Endothelial cell (in vitro differentiated cells): ENCODE results near the gene DERA. TPM values are rescaled to one million over a fixed set of nuclear protein-coding genes. Genes with fewer than 3 reads are reported as not detected.
"Not testable (repeated sequence)": the region's sequence is repeated elsewhere in the genome, so short reads cannot be mapped to it uniquely, and the experiment has no call there.

Experiments used
- DNase-seq: peaks from one replicate; pipeline ENCODE4 v3.0.0; 2021; ENCODE audit warnings: low spot score
- H3K27ac Mint-ChIP-seq: one replicate; pipeline ENCODE4 v1.8.0; 2021; ENCODE audit warnings: mixed read lengths, inconsistent platforms; ENCODE audit not compliant: unreplicated experiment
- H3K27me3 Mint-ChIP-seq: one replicate; pipeline ENCODE4 v1.8.0; 2021; ENCODE audit warnings: mild to moderate bottlenecking, moderate library complexity, mixed read lengths, inconsistent platforms; ENCODE audit not compliant: unreplicated experiment
- H3K36me3 Mint-ChIP-seq: one replicate; pipeline ENCODE4 v1.8.0; 2021; ENCODE audit warnings: mild to moderate bottlenecking, low read depth, mixed read lengths, inconsistent platforms; ENCODE audit not compliant: unreplicated experiment
- H3K4me1 Mint-ChIP-seq: one replicate; pipeline ENCODE4 v1.8.0; 2021; ENCODE audit warnings: mild to moderate bottlenecking, mixed read lengths, inconsistent platforms; ENCODE audit not compliant: unreplicated experiment
- H3K4me3 Mint-ChIP-seq: one replicate; pipeline ENCODE4 v1.8.0; 2021; ENCODE audit warnings: mild to moderate bottlenecking, mixed read lengths, inconsistent platforms; ENCODE audit not compliant: unreplicated experiment
- H3K9me3 Mint-ChIP-seq: one replicate; pipeline ENCODE4 v1.8.0; 2021; ENCODE audit warnings: mixed read lengths, inconsistent platforms; ENCODE audit not compliant: unreplicated experiment
- total RNA-seq: library from RNA; stranded (reverse); fragmentation: NEBNext Ultra II Directional; extraction: Animal tissue kit (Norgen Biotek cat#: 25700); gene quantifications from one replicate; pipeline ENCODE4 v1.2.1, GENCODE V29; 2021; ENCODE audit not compliant: unreplicated experiment
- TF ChIP-seq, protein P1 (sequence below): fragments of 200-600 bp; sonication (generic); IDR thresholded peaks from one replicate; pipeline ENCODE4 v1.5.0; 2021; ENCODE audit warnings: antibody characterized with exemption; ENCODE audit not compliant: unreplicated experiment

Gene DERA
- total RNA-seq, 1 donor from 2014 or later = 50.3 TPM

DNA sequence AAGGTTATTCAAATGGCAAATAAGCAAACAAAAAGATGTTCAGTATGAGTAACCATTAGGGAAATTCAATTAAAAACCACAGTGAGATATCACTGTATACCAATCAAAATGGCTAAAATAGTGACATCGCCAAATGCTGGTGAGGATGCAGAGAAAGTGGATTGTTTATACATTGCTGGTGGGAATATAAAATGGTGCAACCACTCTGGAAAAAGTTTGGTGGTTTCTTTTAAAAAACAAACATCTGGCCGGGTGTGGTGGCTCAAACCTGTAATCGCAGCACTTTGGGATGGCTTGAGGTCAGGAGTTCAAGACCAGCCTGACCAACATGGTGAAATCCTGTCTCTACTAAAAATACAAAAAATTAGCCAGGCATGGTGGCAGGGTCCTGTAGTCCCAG lies 42.9 kb upstream of the DERA start:
- Mint-ChIP-seq H3K27ac (no peak overlapping the region), H3K36me3 (no peaks in the 10 kb centered on the region), H3K27me3 (no peaks in the 10 kb centered on the region), H3K4me1 (peaks cover 2% of the 10 kb centered on the region), H3K9me3 (no peaks in the 10 kb centered on the region), H3K4me3 (no peak overlapping the region)
- DNase-seq = no peak
- TF ChIP-seq, protein P1, sequence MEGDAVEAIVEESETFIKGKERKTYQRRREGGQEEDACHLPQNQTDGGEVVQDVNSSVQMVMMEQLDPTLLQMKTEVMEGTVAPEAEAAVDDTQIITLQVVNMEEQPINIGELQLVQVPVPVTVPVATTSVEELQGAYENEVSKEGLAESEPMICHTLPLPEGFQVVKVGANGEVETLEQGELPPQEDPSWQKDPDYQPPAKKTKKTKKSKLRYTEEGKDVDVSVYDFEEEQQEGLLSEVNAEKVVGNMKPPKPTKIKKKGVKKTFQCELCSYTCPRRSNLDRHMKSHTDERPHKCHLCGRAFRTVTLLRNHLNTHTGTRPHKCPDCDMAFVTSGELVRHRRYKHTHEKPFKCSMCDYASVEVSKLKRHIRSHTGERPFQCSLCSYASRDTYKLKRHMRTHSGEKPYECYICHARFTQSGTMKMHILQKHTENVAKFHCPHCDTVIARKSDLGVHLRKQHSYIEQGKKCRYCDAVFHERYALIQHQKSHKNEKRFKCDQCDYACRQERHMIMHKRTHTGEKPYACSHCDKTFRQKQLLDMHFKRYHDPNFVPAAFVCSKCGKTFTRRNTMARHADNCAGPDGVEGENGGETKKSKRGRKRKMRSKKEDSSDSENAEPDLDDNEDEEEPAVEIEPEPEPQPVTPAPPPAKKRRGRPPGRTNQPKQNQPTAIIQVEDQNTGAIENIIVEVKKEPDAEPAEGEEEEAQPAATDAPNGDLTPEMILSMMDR = no peak

DNA sequence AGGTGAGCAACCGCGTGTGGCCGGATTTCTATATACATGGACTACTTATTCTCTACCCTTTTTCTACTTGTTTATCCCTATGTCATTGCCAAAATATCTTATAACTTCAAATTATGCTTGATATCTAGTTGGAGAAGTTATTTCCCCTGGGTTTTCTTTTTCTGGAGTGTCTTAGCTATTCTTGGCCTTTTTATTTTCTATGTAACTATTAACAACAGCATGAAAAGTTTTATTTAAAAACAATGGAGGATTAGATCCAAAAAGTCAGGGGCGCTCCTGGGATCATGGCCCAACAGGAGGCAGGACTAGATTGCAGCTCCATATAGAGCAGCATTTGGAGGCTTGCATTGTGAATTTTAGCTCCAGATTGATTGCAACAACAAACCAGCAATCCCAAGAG lies 37.6 kb upstream of the DERA start:
- peaks cover 4% of the 10 kb centered on the region for H3K4me1 Mint-ChIP-seq
- H3K9me3 Mint-ChIP-seq = no peaks in the 10 kb centered on the region
- H3K4me3 Mint-ChIP-seq = no peak overlapping the region
- peaks cover 5% of the 10 kb centered on the region for H3K27me3 Mint-ChIP-seq
- no peak for DNase-seq
- no peak overlapping the region for H3K27ac Mint-ChIP-seq
- peaks cover 3% of the 10 kb centered on the region for H3K36me3 Mint-ChIP-seq
- TF ChIP-seq, protein P1 = no peak

DNA sequence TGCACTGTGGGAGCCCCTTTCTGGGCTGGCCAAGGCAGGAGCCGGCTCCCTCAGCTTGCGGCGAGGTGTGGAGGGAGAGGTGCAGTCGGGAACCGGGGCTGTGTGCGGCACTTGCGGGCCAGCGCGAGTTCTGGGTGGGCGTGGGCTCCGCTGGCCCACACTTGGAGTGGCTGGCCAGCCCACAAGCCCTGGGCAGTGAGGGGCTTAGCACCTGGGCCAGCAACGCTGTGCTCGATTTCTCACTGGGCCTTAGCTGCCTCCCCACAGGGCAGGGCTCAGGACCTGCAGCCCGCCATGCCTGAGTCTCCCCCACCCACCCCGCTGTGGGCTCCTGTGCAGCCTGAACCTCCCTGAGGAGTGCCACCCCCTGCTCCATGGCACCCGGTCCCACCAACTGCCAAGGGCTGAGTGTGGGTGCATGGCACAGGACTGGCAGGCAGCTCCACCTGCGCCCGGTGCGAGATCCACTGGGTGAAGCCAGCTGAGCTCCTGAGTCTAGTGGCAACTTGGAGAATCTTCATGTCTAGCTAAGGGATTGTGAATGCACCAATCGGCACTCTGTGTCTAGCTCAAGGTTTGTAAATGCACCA lies 36.5 kb upstream of the DERA start:
- not testable (repeated sequence) for H3K9me3 Mint-ChIP-seq, H3K4me3 Mint-ChIP-seq, H3K36me3 Mint-ChIP-seq, H3K4me1 Mint-ChIP-seq, DNase-seq, H3K27ac Mint-ChIP-seq, H3K27me3 Mint-ChIP-seq

- no peak overlapping the region for H3K4me3 Mint-ChIP-seq
- peaks cover 4% of the 10 kb centered on the region for H3K4me1 Mint-ChIP-seq
- H3K27ac Mint-ChIP-seq = no peak overlapping the region
- H3K36me3 Mint-ChIP-seq = peaks cover 3% of the 10 kb centered on the region
- TF ChIP-seq, protein P1 = no peak
- DNase-seq = no peak
- H3K9me3 Mint-ChIP-seq = no peaks in the 10 kb centered on the region
- peaks cover 5% of the 10 kb centered on the region for H3K27me3 Mint-ChIP-seq
These were observed 35.3 kb upstream of the DERA start for GRCh38 chr12:15875863-15876262.

- DNase-seq = no peak
- H3K4me1 Mint-ChIP-seq = peaks cover 23% of the 10 kb centered on the region
- H3K4me3 Mint-ChIP-seq = no peak overlapping the region
- peaks cover 6% of the 10 kb centered on the region for H3K27me3 Mint-ChIP-seq
- no peaks in the 10 kb centered on the region for H3K36me3 Mint-ChIP-seq
- no peak overlapping the region for H3K27ac Mint-ChIP-seq
- no peaks in the 10 kb centered on the region for H3K9me3 Mint-ChIP-seq
- TF ChIP-seq, protein P1 = no peak
These were observed 31.7 kb upstream of the DERA start for GRCh38 chr12:15879413-15879812.

DNA sequence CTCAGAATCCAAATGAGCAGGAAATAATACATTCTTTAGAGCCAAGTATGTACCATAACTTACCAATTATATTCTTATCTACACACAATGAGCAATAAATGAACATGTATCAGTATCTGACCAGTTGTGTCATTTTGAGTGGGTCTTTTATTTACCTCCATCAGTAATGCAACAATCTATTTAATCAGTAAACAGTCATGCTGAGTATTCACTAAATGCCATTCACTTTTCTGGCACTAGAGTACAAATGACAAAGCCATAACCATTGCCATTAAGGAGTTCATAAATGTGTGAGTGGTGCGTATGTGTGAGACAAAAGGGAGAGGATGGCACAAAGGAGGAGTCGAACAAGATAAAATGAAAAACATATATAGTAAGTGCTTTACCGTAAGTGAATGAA lies 30.4 kb upstream of the DERA start:
- Mint-ChIP-seq H3K27ac (peak overlapping the region; percentile 3), H3K27me3 (peaks cover 6% of the 10 kb centered on the region), H3K9me3 (no peaks in the 10 kb centered on the region), H3K36me3 (no peaks in the 10 kb centered on the region), H3K4me3 (peak overlapping the region; percentile 3), H3K4me1 (peaks cover 25% of the 10 kb centered on the region)
- no peak for DNase-seq
- TF ChIP-seq, protein P1 = no peak
